ENCODE results near the gene PAQR3. TPM values are rescaled to one million over a fixed set of nuclear protein-coding genes. Genes with fewer than 3 reads are reported as not detected.

PAQR3 gene
- total RNA-seq, 4 donors from 2014 or later: 9.4 to 18.9 (median 9.7) TPM

GRCh38 chr4:78971776-78972175 lies 32.5 kb upstream of the PAQR3 start:
- H3K27ac ChIP-seq: peak overlapping the region in 3 of 4 donors; percentile 45 to 59 (median 49)
- TF ChIP-seq POLR2A (IDR thresholded peaks at IDR 0.05): no peak
- no peak for TF ChIP-seq CTCF (IDR thresholded peaks at IDR 0.05)
- H3K4me1 ChIP-seq: peaks cover 0 to 8% (median 0%) of the 10 kb centered on the region in 3 donors
- H3K9me3 ChIP-seq: no peaks in the 10 kb centered on the region
- WGBS, 2 donors: 44 to 54% methylated on average over 1 of the region's 1 CpG
- DNase-seq: no peak
- intact Hi-C loops (cut with DNase I): no loop called here
- peak overlapping the region in 3 of 4 donors; percentile 13 to 52 (median 16) for H3K4me3 ChIP-seq
- H3K27me3 ChIP-seq: no peaks in the 10 kb centered on the region
- H3K36me3 ChIP-seq: no peaks in the 10 kb centered on the region

GRCh38 chr4:78971326-78971725 lies 32.1 kb upstream of the PAQR3 start:
- TF ChIP-seq POLR2A (IDR thresholded peaks at IDR 0.05) (no peak), CTCF (IDR thresholded peaks at IDR 0.05) (no peak)
- Histone ChIP-seq H3K4me1 (peaks cover 0 to 8% (median 0%) of the 10 kb centered on the region in 3 donors), H3K27me3 (no peaks in the 10 kb centered on the region), H3K4me3 (peak overlapping the region in 3 of 4 donors; percentile 13 to 52 (median 16)), H3K9me3 (no peaks in the 10 kb centered on the region), H3K27ac (peak overlapping the region in 3 of 4 donors; percentile 45 to 59 (median 57)), H3K36me3 (no peaks in the 10 kb centered on the region)
- intact Hi-C loops (cut with DNase I): no loop called here
- no peak for DNase-seq
- 71 to 83% methylated on average over 1 of the region's 1 CpG for WGBS, 2 donors

- no peak for DNase-seq
- H3K4me3 ChIP-seq: no peak overlapping the region
- no peaks in the 10 kb centered on the region for H3K9me3 ChIP-seq
- no peaks in the 10 kb centered on the region for H3K36me3 ChIP-seq
- H3K4me1 ChIP-seq: no peaks in the 10 kb centered on the region
- H3K27me3 ChIP-seq: no peaks in the 10 kb centered on the region
- intact Hi-C loops (cut with DNase I): no loop called here
- TF ChIP-seq POLR2A (IDR thresholded peaks at IDR 0.05) (no peak), CTCF (IDR thresholded peaks at IDR 0.05) (no peak)
- H3K27ac ChIP-seq: peak overlapping the region in 3 of 4 donors; percentile 67 to 74 (median 72)
- 67 to 85% methylated on average over 2 of the region's 2 CpGs for WGBS, 2 donors
These were observed 23.4 kb upstream of the PAQR3 start for GRCh38 chr4:78962597-78963115.

GRCh38 chr4:78960926-78961325 lies 21.7 kb upstream of the PAQR3 start:
- Histone ChIP-seq H3K36me3 (no peaks in the 10 kb centered on the region), H3K27ac (no peak overlapping the region), H3K4me1 (no peaks in the 10 kb centered on the region), H3K4me3 (no peak overlapping the region), H3K9me3 (no peaks in the 10 kb centered on the region), H3K27me3 (no peaks in the 10 kb centered on the region)
- intact Hi-C loops (cut with DNase I): no loop called here
- no peak for DNase-seq
- TF ChIP-seq POLR2A (IDR thresholded peaks at IDR 0.05) (no peak), CTCF (IDR thresholded peaks at IDR 0.05) (no peak)
- WGBS, 2 donors: 78 to 82% methylated on average over 2 to 3 of the region's 3 CpGs

GRCh38 chr4:78956975-78957374 lies 17.7 kb upstream of the PAQR3 start:
- DNase-seq: no peak
- H3K27me3 ChIP-seq: no peaks in the 10 kb centered on the region
- 87 to 91% methylated on average over 5 of the region's 5 CpGs for WGBS, 2 donors
- no peak for TF ChIP-seq CTCF (IDR thresholded peaks at IDR 0.05)
- no peak for TF ChIP-seq POLR2A (IDR thresholded peaks at IDR 0.05)
- no peaks in the 10 kb centered on the region for H3K4me1 ChIP-seq
- H3K36me3 ChIP-seq: no peaks in the 10 kb centered on the region
- no peaks in the 10 kb centered on the region for H3K9me3 ChIP-seq
- no peak overlapping the region for H3K4me3 ChIP-seq
- intact Hi-C loops (cut with DNase I): no loop called here
- no peak overlapping the region for H3K27ac ChIP-seq
